ENCODE measurements around the gene MATN3.
A peak's percentile ranks its signal among the peaks of the same experiment; 100 is the strongest.

MATN3 gene

GRCh38 chr2:20005891-20006470 is 6.5 kb downstream of the MATN3 start:
- no peak for DNase-seq (ENCODE audit: extremely low read depth in 1 of 2, low read depth in 1 of 2)

GRCh38 chr2:20005067-20005627 is 7.3 kb downstream of the MATN3 start:
- DNase-seq (ENCODE audit: extremely low read depth in 1 of 2, low read depth in 1 of 2) = no peak

DNA sequence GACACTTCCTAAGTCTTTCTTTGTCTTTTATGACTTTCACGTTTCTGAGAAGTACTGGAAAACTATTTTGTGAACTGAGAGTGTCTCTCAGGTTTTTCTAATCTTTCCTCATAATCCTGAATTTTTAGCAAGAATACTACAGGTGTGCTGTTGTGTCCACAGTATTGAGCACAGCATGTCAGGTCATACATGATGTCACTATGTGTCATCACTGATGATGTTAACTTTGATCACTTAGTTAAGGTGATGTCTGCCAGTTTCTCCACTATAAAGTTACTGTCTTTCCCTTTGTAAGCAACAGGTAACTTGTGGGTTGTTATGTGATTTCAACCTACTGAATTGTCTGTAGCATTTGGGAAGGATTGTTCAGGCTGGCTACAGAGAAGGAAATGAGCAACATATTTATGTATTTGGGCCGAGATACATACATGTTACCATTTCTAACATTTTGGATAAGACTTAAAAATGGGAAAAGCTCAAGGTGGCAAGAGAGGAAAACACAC is 11.1 kb downstream of the MATN3 start:
- DNase-seq (ENCODE audit: extremely low read depth in 1 of 2, low read depth in 1 of 2) = no peak

- DNase-seq (ENCODE audit: extremely low read depth in 1 of 2, low read depth in 1 of 2) = no peak
Measured at GRCh38 chr2:19993731-19994130, 18.7 kb downstream of the MATN3 start.

GRCh38 chr2:19991895-19992294 is 20.6 kb downstream of the MATN3 start:
- DNase-seq (ENCODE audit: extremely low read depth in 1 of 2, low read depth in 1 of 2) = no peak

DNA sequence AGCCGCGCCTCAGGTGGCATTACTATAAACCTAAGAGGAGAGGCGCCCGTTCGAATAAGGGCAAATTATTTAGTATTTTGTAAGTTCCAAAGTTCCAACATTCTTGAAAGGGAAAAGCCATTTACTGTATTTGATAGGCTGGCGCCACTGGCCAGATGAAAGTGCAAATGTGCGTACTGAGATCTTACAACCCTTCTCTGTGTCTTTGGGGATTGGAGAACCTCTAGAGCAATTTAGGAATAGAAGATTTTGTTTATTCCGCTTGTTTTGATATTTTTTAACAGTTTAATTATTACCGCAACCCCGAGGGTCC is 22.1 kb downstream of the MATN3 start:
- no peak for DNase-seq (ENCODE audit: extremely low read depth in 1 of 2, low read depth in 1 of 2)

DNA sequence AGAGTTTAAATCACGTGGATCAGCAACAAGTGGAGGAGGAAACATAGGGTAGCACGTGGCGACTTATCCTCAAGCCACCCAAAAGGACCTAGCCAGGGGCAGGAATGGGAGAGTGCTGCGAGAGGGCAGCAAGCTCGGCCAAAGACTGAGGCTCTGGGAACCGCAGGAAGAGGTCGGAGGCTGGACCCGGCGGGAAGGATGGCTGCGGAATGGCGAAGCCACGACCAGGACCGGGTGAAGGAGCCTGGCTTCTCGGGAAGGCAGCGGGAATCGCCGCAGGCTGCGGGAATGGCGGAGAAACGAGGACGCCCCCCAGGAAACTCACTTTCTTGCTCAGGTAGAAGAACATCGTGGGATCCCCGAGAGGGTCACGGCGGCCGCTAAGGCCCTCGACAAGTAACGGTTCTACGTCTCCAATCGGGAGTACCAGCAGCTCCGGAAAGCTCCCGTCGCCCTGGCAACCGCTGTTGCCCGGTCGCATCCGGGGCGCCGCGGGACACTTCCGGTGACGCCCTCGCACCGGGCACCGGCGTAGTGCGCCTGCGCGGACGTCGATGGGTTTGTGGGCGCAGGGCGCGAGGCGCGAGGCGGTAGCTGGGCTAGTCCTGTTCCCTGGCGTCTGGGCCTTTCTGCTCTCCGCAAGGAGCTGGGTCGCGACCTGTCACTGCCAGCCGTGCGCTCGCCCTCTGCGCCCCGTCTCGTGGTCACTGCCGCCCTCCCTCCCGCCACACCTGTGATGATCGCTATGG is 22.6 kb downstream of the MATN3 start, which contains the start of gene WDR35:
TSS of gene WDR35 (minus strand) at position 439 of the 749 bp plus-strand sequence. CDS start at position 349, 90 bp downstream.
- DNase-seq (ENCODE audit: extremely low read depth in 1 of 2, low read depth in 1 of 2) = peak; percentile 64 to 90

- no peak for DNase-seq (ENCODE audit: extremely low read depth in 1 of 2, low read depth in 1 of 2)
Measured at GRCh38 chr2:19989342-19989666, 23.2 kb downstream of the MATN3 start.

GRCh38 chr2:19988600-19988999 is 23.9 kb downstream of the MATN3 start:
- no peak for DNase-seq (ENCODE audit: extremely low read depth in 1 of 2, low read depth in 1 of 2)

DNA sequence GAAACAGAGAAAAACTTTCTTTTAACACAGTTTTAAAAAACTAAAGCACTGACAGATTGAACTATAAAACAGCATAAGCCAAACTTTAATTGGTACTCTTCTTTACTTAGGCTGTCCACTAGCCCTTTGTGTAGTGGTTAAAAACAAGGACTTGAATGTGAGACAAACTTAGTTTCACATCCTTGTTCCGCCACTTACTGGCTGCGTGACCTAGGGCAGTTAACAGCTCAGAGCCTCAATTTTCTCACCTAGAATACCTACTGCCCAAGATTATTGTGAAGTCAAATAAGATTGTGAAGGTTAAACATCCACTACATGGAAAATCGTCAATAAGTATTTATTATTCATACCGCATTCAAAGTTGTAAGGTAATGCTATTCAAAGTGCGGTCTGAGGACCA is 24.5 kb downstream of the MATN3 start:
- no peak for DNase-seq (ENCODE audit: extremely low read depth in 1 of 2, low read depth in 1 of 2)

GRCh38 chr2:19982268-19982667 is 30.2 kb downstream of the MATN3 start:
- no peak for DNase-seq (ENCODE audit: extremely low read depth in 1 of 2, low read depth in 1 of 2)

DNA sequence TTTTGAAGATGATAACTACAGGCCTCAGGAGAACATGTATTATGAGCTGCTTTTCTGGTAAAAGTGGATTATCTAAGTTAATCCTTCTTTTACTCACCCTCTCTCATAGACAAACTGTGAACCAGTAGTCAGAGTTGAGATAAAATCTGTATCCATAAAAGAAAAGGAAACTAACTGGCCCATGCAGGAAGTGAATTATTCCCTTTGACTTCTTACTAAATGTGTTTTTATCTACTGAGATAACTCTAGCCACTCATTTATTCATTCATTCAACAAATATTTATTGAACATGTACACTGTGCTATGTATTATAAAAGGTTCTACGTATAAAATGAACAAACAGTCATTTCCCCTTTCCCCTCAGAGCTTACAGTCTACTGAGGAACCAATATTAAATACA is 32.5 kb downstream of the MATN3 start:
- no peak for DNase-seq (ENCODE audit: extremely low read depth in 1 of 2, low read depth in 1 of 2)

DNA sequence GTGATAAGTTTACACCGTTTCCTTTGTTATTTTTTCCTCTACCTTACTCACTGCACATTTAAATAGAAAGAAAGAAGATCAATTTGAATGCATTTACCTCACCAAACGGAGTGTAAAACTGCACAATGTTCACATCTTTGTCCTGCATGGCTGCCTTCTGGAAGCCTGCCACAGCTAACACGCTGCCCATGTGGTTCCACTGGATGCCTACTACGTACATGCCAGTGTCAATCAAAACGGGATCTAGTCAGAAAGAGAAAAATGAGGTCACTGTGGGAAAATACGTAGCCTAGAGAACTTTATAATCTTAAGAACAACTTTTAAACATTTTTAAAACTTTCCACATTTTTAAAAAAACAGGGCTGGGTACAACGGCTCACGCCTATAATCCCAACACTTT is 39.0 kb downstream of the MATN3 start:
- no peak for DNase-seq (ENCODE audit: extremely low read depth in 1 of 2, low read depth in 1 of 2)

- DNase-seq (ENCODE audit: extremely low read depth in 1 of 2, low read depth in 1 of 2) = no peak
Measured at GRCh38 chr2:19971691-19972090, 40.8 kb downstream of the MATN3 start.

- DNase-seq (ENCODE audit: extremely low read depth in 1 of 2, low read depth in 1 of 2) = no peak
Measured at GRCh38 chr2:19963386-19963785, 49.1 kb downstream of the MATN3 start.

DNA sequence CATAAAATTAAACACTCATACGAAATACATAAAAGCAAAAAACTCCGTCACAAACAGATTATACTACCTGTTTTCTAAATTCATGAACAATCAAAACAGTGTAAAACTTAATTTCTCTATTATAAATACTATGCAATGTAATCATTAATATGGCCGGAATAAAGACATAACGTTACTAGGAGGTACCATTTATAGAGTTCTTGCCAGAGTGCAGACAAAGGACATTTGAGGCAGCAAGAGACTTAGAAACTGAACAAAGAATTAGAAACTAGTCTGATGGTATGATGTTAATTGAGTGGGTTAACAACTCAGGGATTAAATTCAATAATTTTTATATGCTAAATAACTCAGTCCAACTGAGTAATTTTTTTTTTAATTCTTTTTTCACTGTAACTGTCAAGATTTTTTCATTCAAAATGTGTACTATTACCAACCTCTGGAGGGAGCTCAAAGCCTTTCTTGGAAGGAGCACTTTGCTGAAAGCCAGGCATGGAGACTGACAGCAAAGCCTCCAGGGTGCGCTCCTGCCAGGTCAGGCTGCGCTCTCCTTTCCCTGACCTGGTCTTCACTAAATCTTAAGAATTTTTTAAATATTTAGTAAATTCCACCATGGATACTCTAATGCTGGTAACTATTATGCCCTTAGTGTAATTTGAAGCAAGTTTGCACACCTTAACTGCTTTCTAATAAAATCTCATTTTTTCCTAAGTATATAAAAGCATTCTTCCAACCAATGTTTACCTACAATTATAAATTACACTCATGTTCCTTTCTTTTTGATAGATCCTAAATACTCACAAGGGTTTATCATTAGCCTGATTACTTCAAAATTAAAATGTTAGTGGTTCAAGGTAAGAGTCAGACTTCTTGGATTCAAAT is 56.7 kb downstream of the MATN3 start:
- no peak for DNase-seq (ENCODE audit: extremely low read depth in 1 of 2, low read depth in 1 of 2)

DNA sequence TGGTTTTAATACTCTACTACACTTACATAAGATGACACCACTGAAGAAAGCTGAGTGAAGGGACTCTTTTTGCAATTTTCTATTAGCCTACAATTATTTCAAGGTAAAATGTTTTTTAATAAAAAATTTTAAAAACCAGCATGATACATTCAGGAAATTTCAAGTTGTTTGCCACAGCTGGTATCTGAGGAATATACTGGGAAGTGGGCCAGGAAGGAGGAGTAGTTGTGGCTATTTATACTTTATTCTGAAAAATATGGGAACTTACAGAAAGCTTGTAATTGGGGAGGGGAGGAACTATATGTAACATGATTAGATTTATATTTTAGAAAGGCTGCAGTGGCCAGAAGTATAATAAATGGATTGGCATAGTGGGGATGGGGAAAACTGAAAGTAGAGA is 63.4 kb downstream of the MATN3 start:
- no peak for DNase-seq (ENCODE audit: extremely low read depth in 1 of 2, low read depth in 1 of 2)

GRCh38 chr2:19947184-19947940 is 65.1 kb downstream of the MATN3 start:
- DNase-seq (ENCODE audit: extremely low read depth in 1 of 2, low read depth in 1 of 2) = no peak

DNA sequence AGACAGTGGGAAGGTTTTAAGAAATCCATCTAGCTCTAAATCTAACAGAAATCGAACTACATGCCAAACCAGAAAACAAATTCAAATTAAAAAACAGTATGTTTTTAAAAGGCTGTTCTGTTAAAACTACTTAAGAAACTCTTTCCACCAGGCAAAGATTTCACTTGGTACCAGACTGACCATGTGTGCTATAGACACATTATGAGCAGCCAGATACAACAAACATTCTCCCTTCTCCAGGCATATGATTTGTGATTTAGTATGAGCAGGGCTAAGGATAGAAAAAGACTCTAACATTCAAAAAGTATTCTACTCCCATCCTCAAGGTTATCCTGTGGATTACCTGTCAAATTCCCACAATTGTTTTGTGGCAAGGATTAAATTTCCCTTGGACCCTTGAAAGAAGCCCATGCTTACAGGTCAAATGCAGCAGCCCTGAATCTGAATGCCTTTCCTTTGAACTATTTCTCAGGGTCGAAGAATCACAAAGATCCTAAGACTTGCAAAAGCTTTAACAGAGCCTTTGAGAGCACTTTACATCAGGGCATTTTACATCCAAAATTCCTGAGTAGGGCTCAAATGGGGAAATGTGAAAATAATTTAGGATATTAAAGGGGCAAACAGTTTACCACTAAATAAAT is 68.1 kb downstream of the MATN3 start:
- DNase-seq (ENCODE audit: extremely low read depth in 1 of 2, low read depth in 1 of 2) = no peak

- DNase-seq (ENCODE audit: extremely low read depth in 1 of 2, low read depth in 1 of 2) = no peak
Measured at GRCh38 chr2:19943189-19943588, 69.3 kb downstream of the MATN3 start.
